ENCODE data around the gene ARL15. TPM values are rescaled to one million over a fixed set of nuclear protein-coding genes. Genes with fewer than 3 reads are reported as not detected.
"Not testable (repeated sequence)": the region's sequence is repeated elsewhere in the genome, so short reads cannot be mapped to it uniquely, and the experiment has no call there.

Gene ARL15
- total RNA-seq, 1 donor from 2014 or later: 29.5 TPM

DNA sequence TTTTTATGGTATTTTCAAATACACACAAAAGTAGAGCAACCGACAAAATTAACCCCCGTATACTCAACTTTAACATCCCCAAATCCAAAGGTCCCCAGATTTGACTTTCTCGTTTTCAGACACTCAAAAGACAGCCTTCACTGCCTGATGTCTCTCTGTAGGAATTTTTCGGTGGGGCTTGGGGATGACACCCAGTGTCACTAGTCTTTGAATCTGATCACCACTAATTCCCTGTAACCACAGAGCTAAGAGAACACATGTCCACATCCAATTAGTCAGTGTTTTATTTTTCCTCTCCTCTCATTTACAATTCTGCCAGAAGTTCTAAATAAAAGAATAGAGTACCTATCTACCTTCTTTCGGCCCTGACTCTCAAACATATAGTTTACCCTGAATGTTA, 324.6 kb downstream of the ARL15 start:
- DNase-seq: no peak
- no peaks in the 10 kb centered on the region for H3K4me1 ChIP-seq
- no peaks in the 10 kb centered on the region for H3K36me3 ChIP-seq
- TF ChIP-seq, protein P1, sequence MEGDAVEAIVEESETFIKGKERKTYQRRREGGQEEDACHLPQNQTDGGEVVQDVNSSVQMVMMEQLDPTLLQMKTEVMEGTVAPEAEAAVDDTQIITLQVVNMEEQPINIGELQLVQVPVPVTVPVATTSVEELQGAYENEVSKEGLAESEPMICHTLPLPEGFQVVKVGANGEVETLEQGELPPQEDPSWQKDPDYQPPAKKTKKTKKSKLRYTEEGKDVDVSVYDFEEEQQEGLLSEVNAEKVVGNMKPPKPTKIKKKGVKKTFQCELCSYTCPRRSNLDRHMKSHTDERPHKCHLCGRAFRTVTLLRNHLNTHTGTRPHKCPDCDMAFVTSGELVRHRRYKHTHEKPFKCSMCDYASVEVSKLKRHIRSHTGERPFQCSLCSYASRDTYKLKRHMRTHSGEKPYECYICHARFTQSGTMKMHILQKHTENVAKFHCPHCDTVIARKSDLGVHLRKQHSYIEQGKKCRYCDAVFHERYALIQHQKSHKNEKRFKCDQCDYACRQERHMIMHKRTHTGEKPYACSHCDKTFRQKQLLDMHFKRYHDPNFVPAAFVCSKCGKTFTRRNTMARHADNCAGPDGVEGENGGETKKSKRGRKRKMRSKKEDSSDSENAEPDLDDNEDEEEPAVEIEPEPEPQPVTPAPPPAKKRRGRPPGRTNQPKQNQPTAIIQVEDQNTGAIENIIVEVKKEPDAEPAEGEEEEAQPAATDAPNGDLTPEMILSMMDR (IDR thresholded peaks at IDR 0.05): no peak
- no peaks in the 10 kb centered on the region for H3K27me3 ChIP-seq
- H3K4me3 ChIP-seq: no peak overlapping the region
- no peaks in the 10 kb centered on the region for H3K9me3 ChIP-seq
- no peak for ATAC-seq
- H3K27ac ChIP-seq: no peak overlapping the region
- intact Hi-C loops (cut with DNase I): no loop called here

DNA sequence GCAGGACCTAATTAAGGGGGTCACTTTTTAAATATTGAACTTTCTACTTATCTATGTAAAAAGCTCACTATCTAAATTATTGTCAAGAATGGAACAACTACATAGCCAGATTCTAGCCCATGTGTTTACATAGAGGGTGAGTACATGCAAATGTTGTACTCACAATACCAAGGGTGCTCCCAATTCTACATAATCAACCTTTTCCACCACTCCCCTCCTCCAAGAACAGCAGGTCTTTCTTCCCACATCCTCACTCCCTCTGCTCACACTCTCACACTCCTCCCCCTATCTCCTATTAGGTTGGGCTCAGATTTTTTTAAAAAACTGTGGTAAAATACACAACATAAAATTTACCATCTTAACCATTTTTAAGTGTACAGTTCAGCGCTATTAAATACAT, 325.4 kb downstream of the ARL15 start:
- ATAC-seq (no peak), DNase-seq (no peak)
- Histone ChIP-seq H3K36me3 (no peaks in the 10 kb centered on the region), H3K27ac (no peak overlapping the region), H3K4me1 (no peaks in the 10 kb centered on the region), H3K9me3 (no peaks in the 10 kb centered on the region), H3K27me3 (no peaks in the 10 kb centered on the region), H3K4me3 (no peak overlapping the region)
- intact Hi-C loops (cut with DNase I): no loop called here
- TF ChIP-seq, protein P1 (IDR thresholded peaks at IDR 0.05): no peak

DNA sequence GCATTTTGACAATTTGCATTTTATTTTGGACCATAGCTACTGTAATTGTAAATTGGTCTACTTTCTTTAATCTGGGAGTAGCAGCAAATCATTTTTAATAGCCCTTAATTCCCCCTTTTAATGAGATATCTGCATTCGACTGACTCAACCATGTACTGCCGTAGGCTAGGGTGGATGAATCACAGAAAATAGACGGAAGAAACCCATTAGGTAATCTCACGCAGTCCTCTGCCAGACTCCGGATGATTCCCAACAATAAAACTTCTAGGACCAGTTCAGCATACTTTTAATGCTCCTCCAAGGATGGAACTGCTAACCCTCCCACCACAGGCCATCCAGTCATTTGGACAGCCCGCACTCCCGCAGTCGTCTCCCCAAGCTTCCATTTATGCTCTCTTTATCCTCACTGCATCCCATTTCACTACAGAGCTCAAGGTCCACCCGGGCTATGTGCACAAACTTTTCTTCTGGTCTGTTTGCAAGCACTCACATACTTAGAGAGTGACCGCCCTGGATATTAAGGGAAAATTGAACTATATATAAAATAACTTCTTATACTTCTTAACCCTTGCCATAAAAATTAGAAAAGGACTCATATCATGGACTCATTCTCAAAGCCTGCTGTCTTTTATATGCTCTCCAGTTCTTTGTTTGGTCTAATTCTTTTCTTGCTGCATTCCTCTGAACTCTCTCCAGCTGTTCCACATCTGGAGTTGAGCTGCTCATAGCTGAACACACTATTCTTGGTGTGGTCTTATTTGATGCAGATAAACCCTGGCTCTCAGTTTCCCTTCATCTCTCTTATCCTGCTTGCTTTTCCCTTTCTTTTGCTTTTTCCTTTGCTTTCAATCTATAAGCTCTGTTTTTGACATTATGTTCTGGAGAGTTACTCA, 326.6 kb downstream of the ARL15 start:
- DNase-seq (no peak), ATAC-seq (no peak)
- Histone ChIP-seq H3K9me3 (no peaks in the 10 kb centered on the region), H3K27me3 (no peaks in the 10 kb centered on the region), H3K4me3 (no peak overlapping the region), H3K4me1 (no peaks in the 10 kb centered on the region), H3K27ac (no peak overlapping the region), H3K36me3 (no peaks in the 10 kb centered on the region)
- intact Hi-C loops (cut with DNase I): no loop called here
- TF ChIP-seq, protein P1 (IDR thresholded peaks at IDR 0.05): no peak

DNA sequence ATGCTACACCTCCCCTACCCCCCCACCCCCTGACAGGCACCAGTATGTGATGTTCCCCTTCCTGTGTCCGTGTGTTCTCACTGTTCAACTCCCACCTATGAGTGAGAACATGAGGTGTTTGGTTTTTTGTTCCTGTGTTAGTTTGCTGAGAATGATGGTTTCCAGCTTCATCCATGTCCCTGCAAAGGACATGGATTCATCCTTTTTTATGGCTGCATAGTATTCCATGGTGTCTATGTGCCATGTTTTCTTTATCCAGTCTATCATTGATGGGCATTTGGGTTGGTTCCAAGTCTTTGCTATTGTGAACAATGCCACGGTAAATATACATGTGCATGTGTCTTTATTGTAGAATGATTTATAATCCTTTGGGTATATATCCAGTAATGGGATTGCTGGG, 328.1 kb downstream of the ARL15 start:
- H3K27me3 ChIP-seq; H3K4me1 ChIP-seq; intact Hi-C loops (cut with DNase I); H3K4me3 ChIP-seq; ATAC-seq; H3K36me3 ChIP-seq; H3K27ac ChIP-seq; H3K9me3 ChIP-seq; DNase-seq: not testable (repeated sequence)

DNA sequence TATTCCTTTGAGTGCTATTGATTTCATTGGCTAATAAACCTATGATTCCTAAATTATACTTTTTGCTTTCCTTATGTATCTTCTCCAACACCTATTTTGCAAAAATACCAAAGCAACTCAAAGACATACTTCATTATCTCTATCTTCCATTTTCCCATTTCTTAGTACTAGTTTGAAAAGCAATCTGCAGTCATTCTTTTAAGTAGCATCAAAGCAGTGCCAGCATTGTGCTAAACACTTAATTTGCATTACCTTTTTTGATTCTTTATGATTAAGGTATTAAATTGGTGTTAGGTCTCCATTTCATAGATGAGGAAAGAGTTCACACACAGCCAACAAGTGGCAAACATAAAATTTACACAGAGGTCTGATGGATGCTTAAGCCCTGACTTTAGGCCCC, 330.3 kb downstream of the ARL15 start:
- intact Hi-C loops (cut with DNase I): no loop called here
- no peak overlapping the region for H3K4me3 ChIP-seq
- H3K36me3 ChIP-seq: no peaks in the 10 kb centered on the region
- H3K27me3 ChIP-seq: no peaks in the 10 kb centered on the region
- H3K4me1 ChIP-seq: no peaks in the 10 kb centered on the region
- TF ChIP-seq, protein P1 (IDR thresholded peaks at IDR 0.05): no peak
- no peak for ATAC-seq
- no peaks in the 10 kb centered on the region for H3K9me3 ChIP-seq
- no peak for DNase-seq
- H3K27ac ChIP-seq: no peak overlapping the region

DNA sequence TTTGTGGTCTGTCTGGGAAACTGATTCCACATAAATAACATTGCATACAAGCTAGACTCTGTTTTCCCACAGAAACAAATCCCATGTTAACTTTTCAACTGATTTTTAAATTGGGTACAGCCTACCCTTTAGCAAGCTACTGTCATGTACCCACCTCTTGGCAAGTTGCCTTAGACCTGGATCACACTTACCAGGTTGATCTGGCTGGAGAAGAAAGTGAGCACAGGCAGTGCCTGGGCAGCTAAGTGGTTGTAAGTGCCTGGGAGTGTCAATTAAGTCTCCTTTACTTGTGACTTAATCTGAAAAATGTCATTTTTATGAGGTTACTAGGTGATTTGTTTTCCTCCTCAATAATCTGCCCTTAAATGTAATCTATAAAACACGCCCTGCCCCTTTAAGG, 336.4 kb downstream of the ARL15 start:
- TF ChIP-seq, protein P1 (IDR thresholded peaks at IDR 0.05): no peak
- ATAC-seq: peak; percentile 27
- no peaks in the 10 kb centered on the region for H3K4me1 ChIP-seq
- no peaks in the 10 kb centered on the region for H3K27me3 ChIP-seq
- H3K9me3 ChIP-seq: no peaks in the 10 kb centered on the region
- H3K4me3 ChIP-seq: no peak overlapping the region
- DNase-seq: no peak
- intact Hi-C loops (cut with DNase I): no loop called here
- H3K27ac ChIP-seq: no peak overlapping the region
- no peaks in the 10 kb centered on the region for H3K36me3 ChIP-seq
